ENCODE results near the gene IFNA10. TPM values are rescaled to one million over a fixed set of nuclear protein-coding genes. Genes with fewer than 3 reads are reported as not detected.
"Not testable (repeated sequence)": the region's sequence is repeated elsewhere in the genome, so short reads cannot be mapped to it uniquely, and the experiment has no call there.

The IFNA10 gene
- total and polyA plus RNA-seq, 10 of the 15 experiments (the other 5 are each of a cell fraction or from before 2014, with no cell fraction given) = not detected

DNA sequence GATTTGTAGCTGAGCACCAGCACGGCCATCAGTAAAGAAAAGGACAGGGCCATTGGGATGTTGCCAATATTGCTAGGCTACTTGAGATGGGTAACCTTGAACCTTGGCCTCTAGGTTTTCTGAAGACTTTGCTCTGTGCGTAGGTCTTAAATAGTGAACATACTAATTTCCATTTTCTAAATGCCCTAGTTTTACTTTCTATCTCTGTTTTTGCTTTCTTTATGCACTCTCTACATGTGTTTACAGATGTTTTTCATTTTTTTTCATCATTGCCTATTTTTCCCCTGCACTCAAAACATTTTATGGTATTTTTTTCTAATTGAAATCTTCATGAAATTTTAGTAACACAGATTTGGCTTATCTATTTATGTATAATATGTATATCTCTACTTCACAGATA lies 40.4 kb downstream of the IFNA10 start, which contains the start of gene IFNA21:
IFNA21 (minus strand) TSS at position 101 of the 400 bp plus-strand sequence; CDS start at position 53, 48 bp downstream.
- H2AFZ ChIP-seq (ENCODE audit: control insufficient read depth, low read depth, low read length); H3K27me3 ChIP-seq (replicated peaks in 1 of 2; ENCODE audit: control insufficient read depth in 2 of 2, insufficient read depth in 2 of 2, low read length in 1 of 2); H4K20me1 ChIP-seq (ENCODE audit: control insufficient read depth, insufficient read depth); POLR2A ChIA-PET; intact Hi-C loops (cut with micrococcal nuclease; ENCODE audit: unreplicated experiment); H3K4me3 ChIP-seq; H3K27ac ChIP-seq (ENCODE audit: control insufficient read depth, insufficient read depth); ATAC-seq; in situ Hi-C loops (cut with MboI); H3K36me3 ChIP-seq (ENCODE audit: control insufficient read depth in 2 of 2, insufficient read depth in 2 of 2, low read length in 1 of 2); BruUV-seq (replicated peaks); H3K9ac ChIP-seq (ENCODE audit: control insufficient read depth, insufficient read depth, low read length); H3K9me3 ChIP-seq (replicated peaks; ENCODE audit: control insufficient read depth, insufficient read depth, low read length); FAIRE-seq; DNase-seq (ENCODE audit: low read depth, low spot score); H3K4me1 ChIP-seq (ENCODE audit: control insufficient read depth, insufficient read depth, low read length); H3K79me2 ChIP-seq (ENCODE audit: control insufficient read depth, insufficient read depth, low read length); H3K4me2 ChIP-seq (ENCODE audit: control insufficient read depth, insufficient read depth): not testable (repeated sequence)
- RAD21 ChIA-PET (ENCODE audit: unreplicated experiment) = interaction anchor here (0.8 kb wide), 1 partner anchor 16 kb away, joined by 3 read pairs; no protein-coding TSS in a partner anchor
- SMC1A ChIA-PET (ENCODE audit: uncharacterized antibody, unreplicated experiment) = interaction anchor here (1.3 kb wide), 1 partner anchor 16 kb away, joined by 4 read pairs; no protein-coding TSS in a partner anchor
- CTCF ChIA-PET = interaction anchor here (1.1 to 1.4 kb wide), 2 partner anchors 15 to 17 kb away, joined by 3 read pairs; no protein-coding TSS in a partner anchor
- 90% methylated on average over 2 of the region's 2 CpGs for whole genome bisulfite sequencing (ENCODE audit: insufficient coverage, insufficient replicate concordance, low lambda C conversion rate, missing lambda C conversion rate)

DNA sequence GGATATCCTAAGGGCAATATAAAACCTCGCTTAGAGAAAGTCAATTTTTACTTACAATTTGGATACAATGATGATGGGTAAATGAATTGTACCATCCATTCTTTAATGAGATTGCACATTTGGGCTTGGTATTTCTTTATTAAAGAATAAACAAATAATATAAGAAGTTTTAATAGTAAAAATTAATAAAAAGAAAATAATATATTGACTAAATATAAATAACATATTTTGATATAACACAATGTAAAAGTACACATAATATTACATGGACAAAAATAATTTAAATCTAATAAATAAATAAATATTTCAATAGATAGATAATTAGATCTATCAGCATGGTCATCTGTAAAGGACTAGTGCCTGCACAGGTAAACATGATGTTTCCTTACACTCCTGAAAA lies 41.4 kb downstream of the IFNA10 start:
- no peak for DNase-seq (ENCODE audit: low read depth, low spot score)
- no peak overlapping the region for H3K9ac ChIP-seq (ENCODE audit: control insufficient read depth, insufficient read depth, low read length)
- H3K4me3 ChIP-seq = no peak overlapping the region
- ChIA-PET RAD21 (ENCODE audit: unreplicated experiment) (no interaction called here), POLR2A (no interaction called here), SMC1A (ENCODE audit: uncharacterized antibody, unreplicated experiment) (no interaction called here), CTCF (interaction anchor here (0.6 kb wide), 1 partner anchor 56 kb away, joined by 3 read pairs; no protein-coding TSS in a partner anchor)
- no peak overlapping the region for H3K4me2 ChIP-seq (ENCODE audit: control insufficient read depth, insufficient read depth)
- H2AFZ ChIP-seq (ENCODE audit: control insufficient read depth, low read depth, low read length) = no peak overlapping the region
- ATAC-seq = no peak
- 83% methylated on average over 1 of the region's 1 CpG for whole genome bisulfite sequencing (ENCODE audit: insufficient coverage, insufficient replicate concordance, low lambda C conversion rate, missing lambda C conversion rate)
- no peak for FAIRE-seq
- no TSS peak for BruUV-seq (replicated peaks)
- no peak overlapping the region for H3K27ac ChIP-seq (ENCODE audit: control insufficient read depth, insufficient read depth)
- in situ Hi-C loops (cut with MboI) (no loop called here), intact Hi-C loops (cut with micrococcal nuclease; ENCODE audit: unreplicated experiment) (no loop called here)
- no peaks in the 10 kb centered on the region for H3K36me3 ChIP-seq (ENCODE audit: control insufficient read depth in 2 of 2, insufficient read depth in 2 of 2, low read length in 1 of 2)
- no peaks in the 10 kb centered on the region for H3K4me1 ChIP-seq (ENCODE audit: control insufficient read depth, insufficient read depth, low read length)
- no peaks in the 10 kb centered on the region for H3K9me3 ChIP-seq (replicated peaks; ENCODE audit: control insufficient read depth, insufficient read depth, low read length)
- H4K20me1 ChIP-seq (ENCODE audit: control insufficient read depth, insufficient read depth) = no peaks in the 10 kb centered on the region
- no peaks in the 10 kb centered on the region for H3K27me3 ChIP-seq (replicated peaks in 1 of 2; ENCODE audit: control insufficient read depth in 2 of 2, insufficient read depth in 2 of 2, low read length in 1 of 2)
- H3K79me2 ChIP-seq (ENCODE audit: control insufficient read depth, insufficient read depth, low read length) = no peaks in the 10 kb centered on the region
- TF ChIP-seq YY1 (IDR thresholded peaks at IDR 0.05; ENCODE audit: low read depth, low read length) (no peak), RAD51 (IDR thresholded peaks at IDR 0.05) (no peak), SPI1 (IDR thresholded peaks at IDR 0.05; ENCODE audit: borderline replicate concordance, insufficient read depth, low read depth, low read length) (no peak), BACH1 (IDR thresholded peaks at IDR 0.05; ENCODE audit: borderline replicate concordance) (no peak), RB1 (IDR thresholded peaks at IDR 0.05; ENCODE audit: borderline replicate concordance) (no peak), SMAD5 (IDR thresholded peaks at IDR 0.05; ENCODE audit: low read depth) (no peak), RBBP5 (conservative IDR thresholded peaks at IDR 0.05) (no peak), ZSCAN29 (IDR thresholded peaks at IDR 0.05) (no peak), SRF (IDR thresholded peaks at IDR 0.05; ENCODE audit: low read depth in 2 of 2, low read length in 2 of 2) (no peak), WRNIP1 (IDR thresholded peaks at IDR 0.05; ENCODE audit: borderline replicate concordance, low read depth, low read length) (no peak), RAD21 (IDR thresholded peaks at IDR 0.05; ENCODE audit: insufficient read depth, low read depth, low read length) (no peak), BMI1 (IDR thresholded peaks at IDR 0.05; ENCODE audit: borderline replicate concordance) (no peak), EED (IDR thresholded peaks at IDR 0.05; ENCODE audit: low read depth) (no peak)
- TF ChIP-seq, protein P1, sequence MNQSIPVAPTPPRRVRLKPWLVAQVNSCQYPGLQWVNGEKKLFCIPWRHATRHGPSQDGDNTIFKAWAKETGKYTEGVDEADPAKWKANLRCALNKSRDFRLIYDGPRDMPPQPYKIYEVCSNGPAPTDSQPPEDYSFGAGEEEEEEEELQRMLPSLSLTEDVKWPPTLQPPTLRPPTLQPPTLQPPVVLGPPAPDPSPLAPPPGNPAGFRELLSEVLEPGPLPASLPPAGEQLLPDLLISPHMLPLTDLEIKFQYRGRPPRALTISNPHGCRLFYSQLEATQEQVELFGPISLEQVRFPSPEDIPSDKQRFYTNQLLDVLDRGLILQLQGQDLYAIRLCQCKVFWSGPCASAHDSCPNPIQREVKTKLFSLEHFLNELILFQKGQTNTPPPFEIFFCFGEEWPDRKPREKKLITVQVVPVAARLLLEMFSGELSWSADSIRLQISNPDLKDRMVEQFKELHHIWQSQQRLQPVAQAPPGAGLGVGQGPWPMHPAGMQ (IDR thresholded peaks at IDR 0.05; ENCODE audit: borderline replicate concordance) = no peak
- TF ChIP-seq, protein P2, sequence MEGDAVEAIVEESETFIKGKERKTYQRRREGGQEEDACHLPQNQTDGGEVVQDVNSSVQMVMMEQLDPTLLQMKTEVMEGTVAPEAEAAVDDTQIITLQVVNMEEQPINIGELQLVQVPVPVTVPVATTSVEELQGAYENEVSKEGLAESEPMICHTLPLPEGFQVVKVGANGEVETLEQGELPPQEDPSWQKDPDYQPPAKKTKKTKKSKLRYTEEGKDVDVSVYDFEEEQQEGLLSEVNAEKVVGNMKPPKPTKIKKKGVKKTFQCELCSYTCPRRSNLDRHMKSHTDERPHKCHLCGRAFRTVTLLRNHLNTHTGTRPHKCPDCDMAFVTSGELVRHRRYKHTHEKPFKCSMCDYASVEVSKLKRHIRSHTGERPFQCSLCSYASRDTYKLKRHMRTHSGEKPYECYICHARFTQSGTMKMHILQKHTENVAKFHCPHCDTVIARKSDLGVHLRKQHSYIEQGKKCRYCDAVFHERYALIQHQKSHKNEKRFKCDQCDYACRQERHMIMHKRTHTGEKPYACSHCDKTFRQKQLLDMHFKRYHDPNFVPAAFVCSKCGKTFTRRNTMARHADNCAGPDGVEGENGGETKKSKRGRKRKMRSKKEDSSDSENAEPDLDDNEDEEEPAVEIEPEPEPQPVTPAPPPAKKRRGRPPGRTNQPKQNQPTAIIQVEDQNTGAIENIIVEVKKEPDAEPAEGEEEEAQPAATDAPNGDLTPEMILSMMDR (IDR thresholded peaks at IDR 0.05 in 2 of 3, conservative IDR thresholded peaks at IDR 0.05 in 1 of 3; ENCODE audit: control insufficient read depth in 2 of 3, extremely low read depth in 1 of 3, insufficient read depth in 1 of 3, low read depth in 3 of 3, low read length in 3 of 3) = no peak

Data from GM12878 (cell line).